Ishikawa (cell line): ENCODE measurements around the gene ARRDC1.

Experiments
- CEBPB ChIP-seq: IDR thresholded peaks from 2 replicates; pipeline ENCODE4 v1.6.1; 2012
- CREB1 ChIP-seq: IDR thresholded peaks from 2 replicates; pipeline ENCODE4 v1.6.1; 2012; ENCODE audit warnings: low read depth
- EGR1 ChIP-seq: IDR thresholded peaks from 2 replicates; pipeline ENCODE4 v1.6.1; 2012
- EP300 ChIP-seq: IDR thresholded peaks from 2 replicates; pipeline ENCODE4 v1.6.1; 2012; ENCODE audit warnings: borderline replicate concordance
- FOXM1 ChIP-seq: IDR thresholded peaks from 2 replicates; pipeline ENCODE4 v1.6.1; 2012; ENCODE audit warnings: low read depth, borderline replicate concordance
- NFIC ChIP-seq: IDR thresholded peaks from 2 replicates; pipeline ENCODE4 v1.6.1; 2012
- RAD21 ChIP-seq: IDR thresholded peaks from 2 replicates; pipeline ENCODE4 v1.6.1; 2012; ENCODE audit warnings: low read depth
- TAF1 ChIP-seq: IDR thresholded peaks from 2 replicates; pipeline ENCODE4 v1.6.1; 2012; ENCODE audit warnings: low read depth, mild to moderate bottlenecking
- TCF12 ChIP-seq: IDR thresholded peaks from 2 replicates; pipeline ENCODE4 v1.6.1; 2012; ENCODE audit warnings: low read depth
- TEAD4 ChIP-seq: IDR thresholded peaks from 2 replicates; pipeline ENCODE4 v1.6.1; 2012
- YY1 ChIP-seq: IDR thresholded peaks from 2 replicates; pipeline ENCODE4 v1.6.1; 2012; ENCODE audit warnings: low read depth
- ZBTB7A ChIP-seq: IDR thresholded peaks from 2 replicates; pipeline ENCODE4 v1.6.1; 2012; ENCODE audit warnings: low read depth
- TF ChIP-seq, protein P1 (sequence below): IDR thresholded peaks from 2 replicates; pipeline ENCODE4 v1.6.1; 2012
- TF ChIP-seq, protein P2 (sequence below): IDR thresholded peaks from 2 replicates; pipeline ENCODE4 v1.6.1; 2012; ENCODE audit warnings: low read depth, mild to moderate bottlenecking
- TF ChIP-seq, protein P3 (sequence below): IDR thresholded peaks from 2 replicates; pipeline ENCODE4 v1.6.1; 2012

The ARRDC1 gene

DNA sequence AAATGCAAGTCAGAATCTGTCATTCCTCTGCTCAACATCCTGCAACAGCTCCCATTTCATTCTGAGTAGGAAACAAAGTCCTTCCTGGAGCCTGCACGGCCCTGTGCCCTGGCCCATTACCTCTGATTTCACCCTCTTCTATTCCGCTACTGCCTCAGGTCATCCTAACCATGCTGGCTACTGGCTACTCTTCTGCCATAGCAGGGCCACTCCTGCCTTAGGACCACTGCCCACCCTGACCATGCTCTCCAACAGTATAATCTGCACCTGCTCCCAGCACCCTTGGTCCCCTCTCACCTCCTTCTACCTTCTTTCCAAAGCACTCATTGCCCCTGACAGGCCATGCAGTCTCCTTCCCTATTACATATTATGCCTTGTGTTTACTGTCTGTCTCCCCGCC is 34.9 kb upstream of the ARRDC1 start:
- TF ChIP-seq EGR1, result no peak
- TF ChIP-seq CREB1, result no peak
- no peak for TF ChIP-seq CEBPB
- no peak for TF ChIP-seq TEAD4
- TF ChIP-seq TCF12, result no peak
- no peak for TF ChIP-seq YY1
- TF ChIP-seq FOXM1, result no peak
- TF ChIP-seq RAD21, result no peak
- TF ChIP-seq, protein P1, sequence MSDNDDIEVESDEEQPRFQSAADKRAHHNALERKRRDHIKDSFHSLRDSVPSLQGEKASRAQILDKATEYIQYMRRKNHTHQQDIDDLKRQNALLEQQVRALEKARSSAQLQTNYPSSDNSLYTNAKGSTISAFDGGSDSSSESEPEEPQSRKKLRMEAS, result no peak
- TF ChIP-seq NFIC, result no peak
- TF ChIP-seq, protein P2, sequence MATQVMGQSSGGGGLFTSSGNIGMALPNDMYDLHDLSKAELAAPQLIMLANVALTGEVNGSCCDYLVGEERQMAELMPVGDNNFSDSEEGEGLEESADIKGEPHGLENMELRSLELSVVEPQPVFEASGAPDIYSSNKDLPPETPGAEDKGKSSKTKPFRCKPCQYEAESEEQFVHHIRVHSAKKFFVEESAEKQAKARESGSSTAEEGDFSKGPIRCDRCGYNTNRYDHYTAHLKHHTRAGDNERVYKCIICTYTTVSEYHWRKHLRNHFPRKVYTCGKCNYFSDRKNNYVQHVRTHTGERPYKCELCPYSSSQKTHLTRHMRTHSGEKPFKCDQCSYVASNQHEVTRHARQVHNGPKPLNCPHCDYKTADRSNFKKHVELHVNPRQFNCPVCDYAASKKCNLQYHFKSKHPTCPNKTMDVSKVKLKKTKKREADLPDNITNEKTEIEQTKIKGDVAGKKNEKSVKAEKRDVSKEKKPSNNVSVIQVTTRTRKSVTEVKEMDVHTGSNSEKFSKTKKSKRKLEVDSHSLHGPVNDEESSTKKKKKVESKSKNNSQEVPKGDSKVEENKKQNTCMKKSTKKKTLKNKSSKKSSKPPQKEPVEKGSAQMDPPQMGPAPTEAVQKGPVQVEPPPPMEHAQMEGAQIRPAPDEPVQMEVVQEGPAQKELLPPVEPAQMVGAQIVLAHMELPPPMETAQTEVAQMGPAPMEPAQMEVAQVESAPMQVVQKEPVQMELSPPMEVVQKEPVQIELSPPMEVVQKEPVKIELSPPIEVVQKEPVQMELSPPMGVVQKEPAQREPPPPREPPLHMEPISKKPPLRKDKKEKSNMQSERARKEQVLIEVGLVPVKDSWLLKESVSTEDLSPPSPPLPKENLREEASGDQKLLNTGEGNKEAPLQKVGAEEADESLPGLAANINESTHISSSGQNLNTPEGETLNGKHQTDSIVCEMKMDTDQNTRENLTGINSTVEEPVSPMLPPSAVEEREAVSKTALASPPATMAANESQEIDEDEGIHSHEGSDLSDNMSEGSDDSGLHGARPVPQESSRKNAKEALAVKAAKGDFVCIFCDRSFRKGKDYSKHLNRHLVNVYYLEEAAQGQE, result no peak
- TF ChIP-seq, protein P3, sequence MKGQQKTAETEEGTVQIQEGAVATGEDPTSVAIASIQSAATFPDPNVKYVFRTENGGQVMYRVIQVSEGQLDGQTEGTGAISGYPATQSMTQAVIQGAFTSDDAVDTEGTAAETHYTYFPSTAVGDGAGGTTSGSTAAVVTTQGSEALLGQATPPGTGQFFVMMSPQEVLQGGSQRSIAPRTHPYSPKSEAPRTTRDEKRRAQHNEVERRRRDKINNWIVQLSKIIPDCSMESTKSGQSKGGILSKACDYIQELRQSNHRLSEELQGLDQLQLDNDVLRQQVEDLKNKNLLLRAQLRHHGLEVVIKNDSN, result no peak
- TF ChIP-seq TAF1, result no peak
- no peak for TF ChIP-seq EP300
- TF ChIP-seq ZBTB7A, result no peak

DNA sequence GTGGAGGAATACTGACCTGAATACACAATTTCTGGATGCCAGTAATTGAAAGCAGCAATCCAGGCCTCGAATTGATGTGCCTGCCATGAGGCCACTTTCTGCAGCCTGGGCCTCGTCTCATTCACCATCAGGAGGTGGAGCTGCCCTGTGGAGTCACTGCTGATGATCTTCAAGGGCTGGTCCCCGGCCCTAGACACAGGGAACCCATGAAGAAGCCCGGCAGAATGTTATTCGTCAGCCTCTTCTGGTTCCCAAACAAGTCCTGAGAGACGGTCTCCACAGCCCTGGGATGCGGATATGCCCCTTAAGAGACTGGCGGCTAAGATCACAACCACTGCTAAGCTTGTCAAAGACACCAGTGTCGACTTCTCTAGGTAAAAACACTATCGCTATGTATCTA is 31.3 kb upstream of the ARRDC1 start:
- no peak for TF ChIP-seq CEBPB
- no peak for TF ChIP-seq YY1
- TF ChIP-seq, protein P3, result no peak
- TF ChIP-seq FOXM1, result no peak
- no peak for TF ChIP-seq TAF1
- no peak for TF ChIP-seq ZBTB7A
- no peak for TF ChIP-seq TCF12
- no peak for TF ChIP-seq EP300
- TF ChIP-seq, protein P2, result no peak

DNA sequence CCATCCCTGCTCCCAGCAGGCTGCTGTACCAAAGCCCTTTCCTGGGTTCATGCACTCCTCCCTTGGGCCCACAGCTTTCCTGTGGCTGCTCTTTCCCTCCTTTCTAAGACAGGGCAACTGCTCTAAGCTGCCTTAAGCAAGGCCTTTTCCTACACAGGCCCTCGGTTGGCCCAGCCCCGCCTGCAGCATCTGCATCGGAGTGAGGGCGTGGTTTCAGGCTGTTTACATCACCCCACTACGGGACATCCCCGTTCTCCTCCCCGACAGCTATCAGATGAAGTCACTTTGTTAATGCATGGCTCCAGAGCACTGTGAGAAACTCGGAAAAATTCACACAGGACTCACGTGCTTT is 30.1 kb upstream of the ARRDC1 start:
- no peak for TF ChIP-seq EGR1
- TF ChIP-seq TCF12, result no peak
- no peak for TF ChIP-seq TEAD4
- TF ChIP-seq, protein P1, result no peak
- no peak for TF ChIP-seq YY1
- no peak for TF ChIP-seq EP300

DNA sequence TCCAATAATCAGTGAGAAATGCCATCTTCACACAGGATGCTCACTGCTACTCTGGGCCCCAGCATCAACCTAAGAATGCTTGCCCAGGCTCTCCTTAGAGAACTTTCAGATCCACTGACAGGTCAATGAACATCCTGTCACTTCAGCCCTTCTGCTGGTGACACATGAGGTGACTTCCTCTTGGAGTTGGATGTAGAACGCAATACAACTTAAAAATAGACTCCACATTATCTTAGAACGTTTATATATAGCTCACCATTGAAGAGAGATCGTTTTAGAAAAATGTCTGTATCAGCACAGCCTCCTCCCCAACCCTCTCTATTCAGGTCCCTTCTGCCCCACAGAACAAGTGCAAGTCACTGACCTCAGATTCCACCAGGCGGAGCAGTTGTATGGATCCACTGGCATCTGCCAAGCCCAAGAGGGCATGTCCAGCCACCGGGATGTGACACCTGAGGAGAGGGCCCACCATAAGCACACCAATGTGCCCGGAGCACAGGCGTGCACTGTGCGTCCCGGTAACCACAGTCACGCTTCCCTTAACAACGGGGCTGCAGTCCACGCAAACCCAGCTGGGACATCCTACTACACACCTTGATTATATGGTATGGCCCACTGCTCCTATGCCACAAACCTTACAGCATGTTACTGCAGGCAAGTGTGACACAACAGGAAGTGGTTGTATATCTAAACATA is 29.6 kb upstream of the ARRDC1 start:
- TF ChIP-seq EP300, result no peak
- TF ChIP-seq CREB1, result no peak
- TF ChIP-seq, protein P3, result no peak
- TF ChIP-seq CEBPB, result no peak
- TF ChIP-seq, protein P2, result no peak
- TF ChIP-seq YY1, result no peak
- no peak for TF ChIP-seq EGR1
- TF ChIP-seq ZBTB7A, result no peak
- TF ChIP-seq, protein P1, result no peak
- no peak for TF ChIP-seq TEAD4
- no peak for TF ChIP-seq FOXM1
